BLaER1 (cell line): ENCODE results near the gene TMBIM4.
"Not testable (repeated sequence)": the region's sequence is repeated elsewhere in the genome, so short reads cannot be mapped to it uniquely, and the experiment has no call there.

Experiments used
- H3K27ac ChIP-seq: shearing (Covaris generic); formaldehyde crosslinking; 2 replicates; pipeline ENCODE4 v1.8.1; 2022
- H3K27me3 ChIP-seq: shearing (Covaris generic); formaldehyde crosslinking; 2 replicates; pipeline ENCODE4 v1.8.1; 2022
- H3K36me3 ChIP-seq: shearing (Covaris generic); formaldehyde crosslinking; 2 replicates; pipeline ENCODE4 v1.8.1; 2022
- H3K4me1 ChIP-seq: shearing (Covaris generic); formaldehyde crosslinking; 2 replicates; pipeline ENCODE4 v1.8.1; 2022
- H3K4me2 ChIP-seq: shearing (Covaris generic); formaldehyde crosslinking; 2 replicates; pipeline ENCODE4 v1.8.1; 2022
- H3K4me3 ChIP-seq: shearing (Covaris generic); formaldehyde crosslinking; 2 replicates; pipeline ENCODE4 v1.8.1; 2022
- H3K9ac ChIP-seq: shearing (Covaris generic); formaldehyde crosslinking; 2 replicates; pipeline ENCODE4 v1.8.1; 2022
- H3K9me3 ChIP-seq: shearing (Covaris generic); formaldehyde crosslinking; 2 replicates; pipeline ENCODE4 v1.8.1; 2022
- H4K20me1 ChIP-seq: shearing (Covaris generic); formaldehyde crosslinking; 2 replicates; pipeline ENCODE4 v1.8.1; 2022
- Cebpa-rat ChIP-seq: shearing (Covaris generic); IDR thresholded peaks from 2 replicates; pipeline ENCODE4 v1.8.1; 2022

Gene TMBIM4

DNA sequence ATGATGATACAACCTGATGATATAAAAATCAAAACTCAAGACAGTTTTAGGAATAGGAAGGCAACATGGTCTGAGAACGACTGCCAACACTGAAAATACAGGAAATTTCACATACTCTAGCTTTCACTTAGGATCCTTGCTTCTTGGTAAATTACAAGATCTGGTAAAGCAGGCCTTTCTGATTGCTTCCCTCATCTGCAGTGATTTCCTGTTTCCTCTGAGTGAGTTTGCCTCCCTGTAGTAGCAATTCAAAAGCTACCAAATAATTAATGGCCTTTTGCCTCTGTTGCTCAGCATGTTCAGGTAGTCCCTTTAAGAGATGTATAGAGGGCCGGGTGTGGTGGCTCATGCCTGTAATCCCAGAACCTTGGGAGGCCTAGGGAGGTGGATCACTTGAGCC is 17.2 kb upstream of the TMBIM4 start:
- Histone ChIP-seq H3K27ac (no peak overlapping the region), H3K4me1 (peaks cover 8% of the 10 kb centered on the region; the same call in 1 of the 2 replicates), H3K36me3 (no peaks in the 10 kb centered on the region), H3K27me3 (peaks cover 50% of the 10 kb centered on the region), H3K9ac (no peak overlapping the region), H3K9me3 (peaks cover 26% of the 10 kb centered on the region), H4K20me1 (no peaks in the 10 kb centered on the region), H3K4me2 (no peak overlapping the region), H3K4me3 (no peak overlapping the region)
- TF ChIP-seq Cebpa-rat, result no peak

DNA sequence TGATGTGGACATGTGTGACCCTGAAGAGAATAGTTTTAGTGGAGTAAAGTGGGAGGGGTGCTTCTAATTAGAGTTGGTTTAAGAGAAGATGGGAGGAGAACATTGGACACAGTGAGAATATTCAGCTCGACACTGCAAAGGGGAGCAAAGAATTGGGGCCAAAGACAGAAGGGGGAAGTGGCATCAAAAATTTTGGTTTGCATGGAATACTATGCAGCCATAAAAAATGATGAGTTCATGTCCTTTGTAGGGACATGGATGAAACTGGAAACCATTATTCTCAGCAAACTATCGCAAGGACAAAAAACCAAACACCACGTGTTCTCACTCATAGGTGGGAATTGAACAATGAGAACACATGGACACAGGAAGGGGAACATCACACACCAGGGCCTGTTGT is 15.0 kb upstream of the TMBIM4 start:
- H3K4me1 ChIP-seq, H3K36me3 ChIP-seq, H3K4me2 ChIP-seq, H3K9ac ChIP-seq, H4K20me1 ChIP-seq, H3K4me3 ChIP-seq, H3K27ac ChIP-seq: not testable (repeated sequence)
- peaks cover 31% of the 10 kb centered on the region for H3K27me3 ChIP-seq
- H3K9me3 ChIP-seq, result peaks cover 26% of the 10 kb centered on the region

DNA sequence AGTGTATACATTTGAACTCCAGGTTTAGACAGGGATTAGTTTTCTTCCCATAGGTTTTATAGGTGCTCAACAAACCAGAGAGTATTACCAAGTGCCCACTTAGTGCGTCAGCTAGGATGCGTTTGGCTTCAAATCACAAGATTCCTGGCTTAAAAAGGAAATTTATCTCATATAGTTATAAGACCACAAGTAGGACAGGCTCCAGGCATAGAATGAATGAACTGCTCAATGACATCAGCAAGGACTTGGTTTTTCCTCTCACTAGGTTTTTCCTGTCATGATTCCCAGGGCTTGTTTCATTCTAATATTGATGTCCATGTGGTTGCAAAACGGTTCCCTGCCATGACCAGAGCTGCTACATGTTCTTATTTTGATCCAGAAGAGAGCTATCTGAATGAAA is 13.2 kb upstream of the TMBIM4 start:
- Histone ChIP-seq H3K4me3 (no peak overlapping the region), H4K20me1 (no peaks in the 10 kb centered on the region), H3K4me1 (no peaks in the 10 kb centered on the region), H3K27ac (no peak overlapping the region), H3K27me3 (peaks cover 12% of the 10 kb centered on the region), H3K4me2 (no peak overlapping the region), H3K9ac (no peak overlapping the region), H3K36me3 (no peaks in the 10 kb centered on the region), H3K9me3 (peaks cover 10% of the 10 kb centered on the region; the same call in 1 of the 2 replicates)
- TF ChIP-seq Cebpa-rat, result no peak

DNA sequence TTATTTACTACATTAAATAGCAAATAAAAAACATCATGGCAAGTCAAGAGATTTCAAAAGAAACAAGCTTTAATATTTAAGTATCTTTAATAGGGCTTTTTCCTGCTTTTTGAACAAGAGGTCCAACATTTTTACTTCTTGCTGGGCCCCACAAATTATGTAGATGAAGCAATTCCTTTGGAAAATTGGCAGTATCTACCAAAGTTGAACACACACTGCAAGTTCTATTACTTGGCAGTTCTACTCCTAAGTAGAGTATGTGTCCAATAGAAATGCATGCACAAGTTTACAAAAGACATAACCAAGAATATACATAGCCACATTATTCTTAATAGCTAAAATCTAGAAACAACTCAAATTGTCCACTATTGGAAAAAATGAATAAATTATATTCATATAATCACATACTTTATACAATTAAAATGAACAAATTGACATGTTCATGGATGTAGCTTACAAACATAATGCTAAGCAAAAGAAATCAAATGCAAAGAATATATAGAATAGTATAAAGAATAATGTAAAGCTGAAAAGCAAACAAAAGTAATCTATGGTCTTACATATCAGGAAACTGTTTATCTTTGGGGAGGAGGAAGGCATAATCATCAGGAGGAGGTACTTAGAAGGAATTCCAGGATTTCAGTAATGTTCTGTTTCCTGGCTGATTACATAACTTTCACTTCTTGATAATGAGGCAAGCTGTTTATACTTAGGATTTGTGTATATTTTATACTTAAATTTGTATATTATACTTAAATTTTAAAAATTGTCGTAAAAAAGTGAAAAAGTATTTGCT is 6.5 kb upstream of the TMBIM4 start:
- Histone ChIP-seq H3K27me3 (no peaks in the 10 kb centered on the region), H3K4me2 (no peak overlapping the region), H4K20me1 (no peaks in the 10 kb centered on the region), H3K36me3 (no peaks in the 10 kb centered on the region), H3K27ac (no peak overlapping the region), H3K4me3 (no peak overlapping the region), H3K9me3 (peaks cover 21% of the 10 kb centered on the region), H3K9ac (no peak overlapping the region), H3K4me1 (no peaks in the 10 kb centered on the region)
- TF ChIP-seq Cebpa-rat, result no peak

DNA sequence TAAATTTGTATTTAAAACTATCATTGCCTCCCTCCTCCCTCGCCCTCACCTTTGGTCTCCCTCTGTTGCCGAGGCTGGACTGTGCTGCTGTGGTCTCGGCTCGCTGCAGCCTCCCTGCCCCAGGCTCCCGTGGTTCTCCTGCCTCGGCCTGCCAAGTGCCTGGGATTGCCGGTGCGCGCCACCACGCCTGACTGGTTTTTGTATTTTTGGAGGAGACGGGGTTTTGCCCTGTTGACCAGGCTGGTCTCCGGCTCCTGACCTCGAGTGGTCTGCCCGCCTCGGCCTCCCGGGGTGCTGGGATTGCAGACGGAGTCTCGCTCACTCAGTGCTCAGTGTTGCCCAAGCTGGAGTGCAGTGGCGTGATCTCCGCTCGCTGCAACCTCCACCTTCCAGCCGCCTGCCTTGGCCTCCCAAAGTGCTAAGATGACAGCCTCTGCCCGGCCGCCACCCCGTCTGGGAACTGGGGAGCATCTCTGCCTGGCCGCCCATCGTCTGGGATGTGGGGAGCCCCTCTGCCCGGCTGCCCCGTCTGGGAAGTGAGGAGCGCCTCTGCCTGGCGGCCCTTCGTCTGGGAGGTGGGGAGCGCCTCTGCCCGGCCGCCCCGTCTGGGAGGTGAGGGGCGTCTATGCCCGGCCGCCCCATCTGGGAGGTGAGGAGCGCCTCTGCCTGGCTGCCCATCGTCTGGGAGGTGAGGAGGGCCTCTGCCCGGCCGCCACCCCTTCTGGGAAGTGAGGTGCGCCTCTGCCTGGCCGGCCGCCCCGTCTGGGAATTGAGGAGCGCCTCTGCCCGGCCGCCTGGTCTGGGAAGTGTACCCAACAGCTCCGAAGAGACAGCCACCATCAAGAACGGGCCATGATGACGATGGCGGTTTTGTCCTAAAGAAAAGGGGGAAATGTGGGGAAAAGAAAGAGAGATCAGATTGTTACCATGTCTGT is 4.9 kb upstream of the TMBIM4 start:
- not testable (repeated sequence) for H3K9ac ChIP-seq, H3K27me3 ChIP-seq, H3K27ac ChIP-seq, H3K4me1 ChIP-seq, H3K36me3 ChIP-seq, H3K4me2 ChIP-seq, H3K4me3 ChIP-seq, H4K20me1 ChIP-seq
- H3K9me3 ChIP-seq, result peaks cover 21% of the 10 kb centered on the region

DNA sequence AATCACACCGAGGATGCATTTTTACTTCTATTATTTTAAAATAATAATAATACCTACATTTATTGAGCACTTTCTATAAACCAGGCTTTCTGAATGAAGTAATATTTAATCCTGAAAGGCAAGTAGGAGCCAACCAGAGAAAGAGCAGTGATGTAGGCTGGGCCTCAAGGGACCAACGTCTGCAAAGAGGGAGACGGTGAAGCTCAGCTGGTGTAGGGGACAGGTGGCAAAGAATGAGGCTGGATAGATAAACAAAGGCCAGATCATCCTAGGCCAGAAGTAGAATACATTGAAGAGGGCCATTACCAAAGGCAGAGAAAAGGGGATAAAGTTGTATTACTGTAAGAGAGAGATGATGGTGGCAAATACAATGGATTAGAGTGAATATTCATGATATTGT is 810 bp upstream of the TMBIM4 start:
- Histone ChIP-seq H3K4me2 (peak overlapping the region; percentile 74), H4K20me1 (no peaks in the 10 kb centered on the region), H3K4me3 (peak overlapping the region; percentile 70), H3K36me3 (peaks cover 20% of the 10 kb centered on the region), H3K9ac (no peak overlapping the region), H3K9me3 (peaks cover 39% of the 10 kb centered on the region), H3K27me3 (no peaks in the 10 kb centered on the region), H3K27ac (peak overlapping the region; percentile 98), H3K4me1 (peaks cover 20% of the 10 kb centered on the region)
- TF ChIP-seq Cebpa-rat, result no peak

DNA sequence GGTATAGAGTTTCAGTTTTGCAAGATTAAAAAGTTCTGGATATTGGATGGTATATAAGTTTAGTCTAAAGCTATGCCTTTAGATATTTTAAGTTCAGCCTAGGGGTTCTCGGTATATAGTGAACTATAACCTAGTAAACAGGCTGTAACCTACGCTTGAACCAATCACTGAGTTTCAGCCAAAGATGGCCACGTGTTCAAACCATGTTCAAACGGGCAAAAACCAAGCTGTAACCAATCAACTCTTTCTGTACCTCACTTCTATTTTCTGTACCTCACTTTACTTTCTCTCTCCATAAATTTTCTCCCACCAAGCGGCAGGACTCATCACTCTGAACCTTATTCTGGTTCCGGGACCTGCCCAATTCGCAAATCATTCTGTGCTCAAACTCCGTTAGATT is 1.4 kb downstream of the TMBIM4 start:
- Histone ChIP-seq H3K4me2 (peak overlapping the region; percentile 74), H4K20me1 (no peaks in the 10 kb centered on the region), H3K9ac (peak overlapping the region; percentile 86), H3K4me1 (peaks cover 20% of the 10 kb centered on the region), H3K27ac (peak overlapping the region; percentile 98), H3K36me3 (peaks cover 25% of the 10 kb centered on the region), H3K27me3 (no peaks in the 10 kb centered on the region), H3K9me3 (peaks cover 44% of the 10 kb centered on the region), H3K4me3 (peak overlapping the region; percentile 70)
- no peak for TF ChIP-seq Cebpa-rat

DNA sequence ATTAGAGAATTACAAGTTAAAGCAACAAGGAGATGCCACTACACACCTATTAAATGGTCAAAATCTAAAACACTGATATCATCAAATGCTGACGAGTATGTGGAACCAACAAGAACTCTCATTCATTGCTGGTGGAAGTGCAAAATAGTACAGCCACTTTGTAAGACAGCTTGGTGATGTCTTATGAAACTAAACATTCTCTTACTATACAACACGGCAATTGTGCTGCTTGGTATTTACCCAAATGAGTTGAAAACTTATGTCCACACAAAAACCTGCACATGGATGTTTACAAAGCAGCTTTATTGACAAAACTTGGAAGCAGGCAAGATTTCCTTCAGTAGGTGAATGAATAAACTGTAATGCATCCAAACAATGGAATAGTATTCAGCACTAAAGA is 3.2 kb downstream of the TMBIM4 start:
- Histone ChIP-seq H3K4me2 (no peak overlapping the region), H3K9me3 (peaks cover 47% of the 10 kb centered on the region), H3K9ac (no peak overlapping the region), H4K20me1 (no peaks in the 10 kb centered on the region), H3K4me1 (peaks cover 20% of the 10 kb centered on the region), H3K4me3 (no peak overlapping the region), H3K36me3 (peaks cover 25% of the 10 kb centered on the region), H3K27me3 (no peaks in the 10 kb centered on the region), H3K27ac (no peak overlapping the region)
- no peak for TF ChIP-seq Cebpa-rat

DNA sequence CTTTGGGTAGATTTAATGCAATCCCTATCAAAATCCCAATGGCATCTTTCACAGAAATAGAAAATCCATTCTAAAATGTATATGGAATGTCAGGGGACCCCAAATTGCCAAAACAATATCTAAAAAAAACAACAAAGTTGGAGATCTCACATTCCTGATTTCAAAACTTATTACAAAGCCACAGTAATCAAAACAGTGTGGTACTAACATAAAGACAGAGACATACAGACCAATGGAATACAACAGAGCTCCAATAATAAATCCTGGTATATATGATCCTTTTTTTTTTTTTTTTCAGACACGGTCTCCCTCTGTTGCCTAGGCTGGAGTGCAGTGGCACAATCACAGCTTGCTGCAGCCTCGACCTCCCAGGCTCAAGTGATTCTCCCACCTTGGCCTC is 4.7 kb downstream of the TMBIM4 start:
- Histone ChIP-seq H4K20me1 (no peaks in the 10 kb centered on the region), H3K36me3 (peaks cover 36% of the 10 kb centered on the region), H3K4me2 (no peak overlapping the region), H3K27ac (no peak overlapping the region), H3K9ac (no peak overlapping the region), H3K4me1 (peaks cover 13% of the 10 kb centered on the region), H3K9me3 (peaks cover 57% of the 10 kb centered on the region), H3K4me3 (no peak overlapping the region), H3K27me3 (no peaks in the 10 kb centered on the region)
- no peak for TF ChIP-seq Cebpa-rat

DNA sequence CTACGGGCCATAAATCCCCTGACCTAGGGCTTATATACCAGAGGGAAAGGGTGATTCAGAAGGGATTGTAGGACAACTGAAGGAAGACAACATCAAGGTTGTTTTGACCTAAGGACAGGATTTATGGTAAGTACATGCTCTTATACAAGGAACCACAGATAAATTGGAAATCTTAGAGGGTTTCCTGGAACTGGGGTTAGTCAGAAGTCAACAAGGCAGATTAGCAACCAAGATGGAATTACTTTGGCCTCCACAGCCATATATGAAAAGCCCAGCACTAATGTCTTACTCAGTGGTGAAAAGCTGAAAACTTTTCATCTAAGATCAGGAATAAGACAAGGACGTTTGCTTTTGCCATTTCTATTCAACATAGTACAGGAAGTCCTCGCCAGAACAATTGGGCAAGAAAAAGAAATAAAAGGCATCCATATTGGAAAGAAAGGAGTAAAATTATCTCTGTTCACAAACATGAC is 5.4 kb downstream of the TMBIM4 start:
- H3K4me1 ChIP-seq, result peaks cover 13% of the 10 kb centered on the region
- H3K4me2 ChIP-seq, result no peak overlapping the region
- peaks cover 60% of the 10 kb centered on the region for H3K9me3 ChIP-seq
- no peak overlapping the region for H3K4me3 ChIP-seq
- no peak for TF ChIP-seq Cebpa-rat
- no peak overlapping the region for H3K27ac ChIP-seq
- H3K27me3 ChIP-seq, result no peaks in the 10 kb centered on the region
- H3K9ac ChIP-seq, result no peak overlapping the region
- H3K36me3 ChIP-seq, result peaks cover 43% of the 10 kb centered on the region
- H4K20me1 ChIP-seq, result no peaks in the 10 kb centered on the region
